ENCODE data around the gene CAMKK1.

CAMKK1 gene

DNA sequence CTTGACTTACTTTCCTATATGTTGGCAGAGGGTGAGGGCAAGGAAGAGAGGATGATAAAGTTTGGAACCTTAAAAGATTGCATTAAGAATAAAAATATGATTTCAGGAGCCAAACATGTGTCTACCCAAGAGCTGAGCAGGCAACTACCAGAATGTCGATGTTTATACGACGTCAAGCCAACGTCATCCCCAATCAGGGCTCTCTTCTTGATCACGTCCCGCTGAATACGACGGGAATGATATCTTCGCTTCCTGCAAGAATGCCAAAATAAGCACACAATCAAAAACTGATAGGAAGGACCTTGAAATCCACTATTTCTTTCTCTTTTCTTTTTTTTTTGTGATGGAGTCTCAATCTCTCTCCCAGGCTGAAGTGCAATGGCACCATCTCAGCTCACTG lies 71.8 kb downstream of the CAMKK1 start:
- TF ChIP-seq EZH2phosphoT487 (IDR thresholded peaks at IDR 0.05; ENCODE audit: borderline replicate concordance), result no peak
- TF ChIP-seq, protein P1, sequence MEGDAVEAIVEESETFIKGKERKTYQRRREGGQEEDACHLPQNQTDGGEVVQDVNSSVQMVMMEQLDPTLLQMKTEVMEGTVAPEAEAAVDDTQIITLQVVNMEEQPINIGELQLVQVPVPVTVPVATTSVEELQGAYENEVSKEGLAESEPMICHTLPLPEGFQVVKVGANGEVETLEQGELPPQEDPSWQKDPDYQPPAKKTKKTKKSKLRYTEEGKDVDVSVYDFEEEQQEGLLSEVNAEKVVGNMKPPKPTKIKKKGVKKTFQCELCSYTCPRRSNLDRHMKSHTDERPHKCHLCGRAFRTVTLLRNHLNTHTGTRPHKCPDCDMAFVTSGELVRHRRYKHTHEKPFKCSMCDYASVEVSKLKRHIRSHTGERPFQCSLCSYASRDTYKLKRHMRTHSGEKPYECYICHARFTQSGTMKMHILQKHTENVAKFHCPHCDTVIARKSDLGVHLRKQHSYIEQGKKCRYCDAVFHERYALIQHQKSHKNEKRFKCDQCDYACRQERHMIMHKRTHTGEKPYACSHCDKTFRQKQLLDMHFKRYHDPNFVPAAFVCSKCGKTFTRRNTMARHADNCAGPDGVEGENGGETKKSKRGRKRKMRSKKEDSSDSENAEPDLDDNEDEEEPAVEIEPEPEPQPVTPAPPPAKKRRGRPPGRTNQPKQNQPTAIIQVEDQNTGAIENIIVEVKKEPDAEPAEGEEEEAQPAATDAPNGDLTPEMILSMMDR (conservative IDR thresholded peaks at IDR 0.05; ENCODE audit: low read length), result no peak
- Histone ChIP-seq H3K4me1 (ENCODE audit: insufficient read depth, low read length, poor library complexity, severe bottlenecking) (no peaks in the 10 kb centered on the region), H3K9me2 (replicated peaks; ENCODE audit: low read depth, low read length) (no peaks in the 10 kb centered on the region), H3K4me3 (ENCODE audit: low read length, poor library complexity, severe bottlenecking) (no peak overlapping the region), H3K79me2 (ENCODE audit: insufficient read depth, low read length) (no peaks in the 10 kb centered on the region; the same call in 1 of the 2 replicates), H3F3A (ENCODE audit: low read depth) (no peaks in the 10 kb centered on the region), H3K4me2 (ENCODE audit: low read depth, low read length, poor library complexity, severe bottlenecking) (no peak overlapping the region), H2AFZ (ENCODE audit: low read length) (no peak overlapping the region), H3K36me3 (ENCODE audit: insufficient read depth, low read length) (peaks cover 94% of the 10 kb centered on the region; the same call in 1 of the 2 replicates), H3K9ac (ENCODE audit: low read depth, low read length, poor library complexity, severe bottlenecking) (no peak overlapping the region), H3K9me3 (ENCODE audit: insufficient read depth, low read depth, low read length) (no peaks in the 10 kb centered on the region), H4K20me1 (ENCODE audit: insufficient read depth, low read length, poor library complexity, severe bottlenecking) (no peaks in the 10 kb centered on the region), H3K27me3 (ENCODE audit: insufficient read depth, low read length, poor library complexity, severe bottlenecking) (no peaks in the 10 kb centered on the region)

DNA sequence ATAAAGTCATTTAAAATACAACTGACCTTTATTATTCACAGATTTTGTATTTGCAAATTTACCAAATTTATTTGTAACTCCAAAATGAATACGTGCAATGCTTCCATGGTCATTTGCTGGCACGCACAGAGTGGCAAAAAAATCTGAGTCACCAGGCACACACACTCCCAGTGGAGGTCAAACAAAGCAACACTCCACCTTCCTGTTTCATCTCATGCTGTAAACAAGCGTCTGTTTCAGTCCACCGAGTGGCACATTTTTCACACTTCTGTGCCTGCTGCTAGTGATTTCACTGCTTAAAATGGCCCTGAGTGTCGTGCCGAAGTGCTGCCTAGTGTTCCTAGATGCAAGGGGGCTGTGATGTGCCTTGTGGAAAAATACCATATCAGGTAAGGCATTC lies 74.1 kb downstream of the CAMKK1 start:
- peaks cover 95% of the 10 kb centered on the region; the same call in 1 of the 2 replicates for H3K36me3 ChIP-seq (ENCODE audit: insufficient read depth, low read length)
- H3K9ac ChIP-seq (ENCODE audit: low read depth, low read length, poor library complexity, severe bottlenecking), result no peak overlapping the region

DNA sequence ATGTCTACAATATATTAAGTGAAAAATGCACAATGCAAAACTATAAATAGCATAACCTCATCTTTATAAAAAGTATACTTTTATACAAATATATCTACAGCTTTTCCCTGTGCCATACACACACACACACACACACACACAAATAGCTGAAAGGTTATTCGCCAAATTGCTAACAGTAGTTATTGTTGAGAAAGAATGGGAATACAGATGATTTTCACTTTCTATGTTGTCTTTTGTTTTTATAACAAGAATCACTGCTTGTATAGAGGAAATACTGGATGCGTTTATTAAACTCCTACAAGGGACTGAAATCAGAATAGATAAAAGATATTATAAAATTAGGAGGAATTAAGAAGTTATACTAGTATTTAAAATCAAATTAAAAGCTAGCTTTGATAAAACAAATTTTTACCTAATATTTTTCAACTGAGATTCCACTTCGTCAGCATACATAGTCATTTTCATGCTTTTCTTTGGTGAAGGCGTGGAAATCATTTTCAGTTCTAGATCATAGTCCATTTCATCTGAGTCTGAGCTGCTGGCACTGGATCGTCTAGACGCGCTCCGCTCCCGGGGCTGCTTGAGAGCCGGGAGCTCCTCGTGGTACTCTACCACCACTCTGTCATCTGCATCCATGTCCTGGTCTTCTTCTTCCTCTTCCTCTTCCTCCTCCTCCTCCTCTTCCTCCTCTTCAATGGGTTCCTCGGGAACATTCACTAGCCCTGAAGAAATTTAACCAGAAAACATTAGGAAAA lies 74.8 kb downstream of the CAMKK1 start:
- Histone ChIP-seq H3K79me2 (ENCODE audit: insufficient read depth, low read length) (no peaks in the 10 kb centered on the region), H3K4me1 (ENCODE audit: insufficient read depth, low read length, poor library complexity, severe bottlenecking) (no peaks in the 10 kb centered on the region), H3K9me3 (ENCODE audit: insufficient read depth, low read depth, low read length) (no peaks in the 10 kb centered on the region), H2AFZ (ENCODE audit: low read length) (no peak overlapping the region), H4K20me1 (ENCODE audit: insufficient read depth, low read length, poor library complexity, severe bottlenecking) (no peaks in the 10 kb centered on the region), H3F3A (ENCODE audit: low read depth) (no peaks in the 10 kb centered on the region), H3K27me3 (ENCODE audit: insufficient read depth, low read length, poor library complexity, severe bottlenecking) (no peaks in the 10 kb centered on the region), H3K9ac (ENCODE audit: low read depth, low read length, poor library complexity, severe bottlenecking) (no peak overlapping the region), H3K36me3 (ENCODE audit: insufficient read depth, low read length) (peaks cover 96% of the 10 kb centered on the region; the same call in 1 of the 2 replicates), H3K4me3 (ENCODE audit: low read length, poor library complexity, severe bottlenecking) (no peak overlapping the region), H3K9me2 (replicated peaks; ENCODE audit: low read depth, low read length) (no peaks in the 10 kb centered on the region), H3K4me2 (ENCODE audit: low read depth, low read length, poor library complexity, severe bottlenecking) (no peak overlapping the region)
- TF ChIP-seq, protein P1 (conservative IDR thresholded peaks at IDR 0.05; ENCODE audit: low read length), result no peak
- no peak for TF ChIP-seq EZH2phosphoT487 (IDR thresholded peaks at IDR 0.05; ENCODE audit: borderline replicate concordance)

More for the DNA sequence above, 74.1 kb downstream of the CAMKK1 start:
- no peaks in the 10 kb centered on the region for H3K4me1 ChIP-seq (ENCODE audit: insufficient read depth, low read length, poor library complexity, severe bottlenecking)
- no peaks in the 10 kb centered on the region for H3F3A ChIP-seq (ENCODE audit: low read depth)
- no peaks in the 10 kb centered on the region for H3K79me2 ChIP-seq (ENCODE audit: insufficient read depth, low read length)
- H3K27me3 ChIP-seq (ENCODE audit: insufficient read depth, low read length, poor library complexity, severe bottlenecking), result no peaks in the 10 kb centered on the region
- H3K4me2 ChIP-seq (ENCODE audit: low read depth, low read length, poor library complexity, severe bottlenecking), result no peak overlapping the region
- H4K20me1 ChIP-seq (ENCODE audit: insufficient read depth, low read length, poor library complexity, severe bottlenecking), result no peaks in the 10 kb centered on the region
- no peak overlapping the region for H3K4me3 ChIP-seq (ENCODE audit: low read length, poor library complexity, severe bottlenecking)
- no peaks in the 10 kb centered on the region for H3K9me3 ChIP-seq (ENCODE audit: insufficient read depth, low read depth, low read length)
- no peak overlapping the region for H2AFZ ChIP-seq (ENCODE audit: low read length)
- H3K9me2 ChIP-seq (replicated peaks; ENCODE audit: low read depth, low read length), result no peaks in the 10 kb centered on the region
- TF ChIP-seq, protein P1 (conservative IDR thresholded peaks at IDR 0.05; ENCODE audit: low read length), result no peak
- no peak for TF ChIP-seq EZH2phosphoT487 (IDR thresholded peaks at IDR 0.05; ENCODE audit: borderline replicate concordance)

All from Loucy (cell line).